ENCODE measurements around the gene SPATA31D1.
"Not testable (repeated sequence)": the region's sequence is repeated elsewhere in the genome, so short reads cannot be mapped to it uniquely, and the experiment has no call there.

SPATA31D1 gene

DNA sequence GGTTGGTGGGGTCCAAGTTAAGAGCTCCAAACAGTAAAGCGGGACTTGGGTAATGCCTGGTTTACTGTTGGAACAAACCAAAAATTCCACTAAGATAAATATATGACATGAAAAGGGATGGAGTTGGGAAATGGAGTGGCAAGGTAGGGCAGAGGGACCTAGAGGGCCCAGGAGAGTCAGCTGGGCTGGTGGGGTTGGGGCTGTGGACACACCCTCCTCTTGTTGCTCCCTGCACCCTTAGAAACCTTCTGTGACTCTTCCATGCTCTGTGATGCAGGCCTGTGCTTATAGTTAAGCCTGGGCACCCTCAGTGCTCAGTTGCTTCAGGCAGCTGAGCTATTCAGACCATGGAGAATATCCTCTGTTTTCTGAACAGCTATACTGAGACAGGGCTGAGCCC lies at the start of gene SPATA31D1:
Gene SPATA31D1, plus strand, starts transcription at position 301 of the 400 bp plus-strand sequence. Its CDS starts 47 bp downstream, at position 348.
- not testable (repeated sequence) for DNase-seq

DNA sequence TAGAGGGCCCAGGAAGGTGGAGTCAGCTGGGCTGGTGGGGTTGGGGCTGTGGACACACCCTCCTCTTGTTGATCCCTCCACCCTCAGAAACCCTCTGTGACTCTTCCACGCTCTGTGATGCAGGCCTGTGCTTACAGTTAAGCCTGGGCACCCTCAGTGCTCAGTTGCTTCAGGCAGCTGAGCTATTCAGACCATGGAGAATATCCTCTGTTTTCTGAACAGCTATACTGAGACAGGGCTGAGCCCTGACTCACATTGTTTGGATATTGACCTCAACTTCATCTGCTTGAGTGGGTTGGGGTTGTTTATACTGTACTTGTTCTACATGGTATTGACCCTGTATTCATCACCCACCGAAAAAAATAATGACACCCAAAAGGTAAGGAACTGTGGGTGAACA lies 45.2 kb upstream of the SPATA31D1 start, which contains the start of gene SPATA31D3:
Gene SPATA31D3, plus strand, starts transcription at position 108 of the 400 bp plus-strand sequence. Its CDS starts 86 bp downstream, at position 194.
- not testable (repeated sequence) for DNase-seq

DNA sequence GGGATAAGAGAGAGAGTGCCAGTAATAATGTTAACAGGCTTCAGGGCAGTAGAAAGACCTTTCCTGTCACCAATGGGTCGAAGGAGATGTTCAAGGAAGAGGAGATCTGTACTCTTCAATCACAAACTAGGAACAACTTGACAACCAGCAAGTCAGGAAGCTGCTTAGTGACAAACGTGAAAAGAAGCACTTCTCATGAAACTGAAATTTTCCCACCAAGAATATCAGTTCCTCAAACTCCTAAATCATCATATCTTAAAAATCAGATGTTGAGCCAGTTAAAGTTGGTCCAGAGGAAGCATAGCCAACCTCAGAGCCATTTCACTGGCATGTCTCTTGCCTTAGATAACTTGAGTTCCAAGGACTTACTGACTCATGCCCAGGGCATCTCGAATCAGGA lies 39.9 kb upstream of the SPATA31D1 start:
- DNase-seq, result not testable (repeated sequence)

DNA sequence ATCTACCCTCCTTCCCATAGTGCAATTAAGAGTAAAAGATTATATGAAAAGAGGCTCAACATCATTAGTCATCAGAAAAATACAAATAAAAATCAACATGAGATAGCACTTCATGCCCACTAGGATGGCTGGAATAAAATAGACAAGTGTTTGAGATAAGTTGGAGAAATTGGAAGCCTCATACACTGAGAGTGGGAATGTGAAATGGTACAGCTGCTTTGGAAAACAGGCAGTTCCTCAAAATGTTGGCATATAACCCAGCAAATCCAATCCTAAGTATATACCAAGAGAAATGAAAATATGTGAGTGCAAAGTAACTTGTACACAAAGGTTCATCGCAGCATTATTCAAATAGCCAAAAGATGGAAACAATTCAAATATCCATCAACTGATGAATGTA lies 35.5 kb upstream of the SPATA31D1 start:
- no peak for DNase-seq

DNA sequence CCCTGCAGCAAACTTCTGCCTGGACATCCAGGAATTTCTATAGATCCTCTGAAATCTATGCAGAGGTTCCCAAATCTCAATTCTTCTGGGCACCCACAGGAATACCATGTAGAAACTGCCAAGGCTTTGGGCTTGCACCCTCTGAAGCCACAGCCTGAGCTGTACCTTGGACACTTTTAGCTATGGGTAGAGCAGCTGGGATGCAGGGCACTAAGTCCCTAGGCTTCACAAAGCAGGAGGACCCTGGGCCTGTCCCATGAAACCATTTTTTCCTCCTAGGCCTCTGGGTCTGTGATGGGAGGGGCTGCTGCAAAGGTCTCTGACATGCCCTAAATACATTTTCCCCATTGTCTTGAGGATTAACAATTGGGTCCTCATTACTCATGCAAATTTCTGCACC lies 32.9 kb upstream of the SPATA31D1 start:
- DNase-seq, result no peak

DNA sequence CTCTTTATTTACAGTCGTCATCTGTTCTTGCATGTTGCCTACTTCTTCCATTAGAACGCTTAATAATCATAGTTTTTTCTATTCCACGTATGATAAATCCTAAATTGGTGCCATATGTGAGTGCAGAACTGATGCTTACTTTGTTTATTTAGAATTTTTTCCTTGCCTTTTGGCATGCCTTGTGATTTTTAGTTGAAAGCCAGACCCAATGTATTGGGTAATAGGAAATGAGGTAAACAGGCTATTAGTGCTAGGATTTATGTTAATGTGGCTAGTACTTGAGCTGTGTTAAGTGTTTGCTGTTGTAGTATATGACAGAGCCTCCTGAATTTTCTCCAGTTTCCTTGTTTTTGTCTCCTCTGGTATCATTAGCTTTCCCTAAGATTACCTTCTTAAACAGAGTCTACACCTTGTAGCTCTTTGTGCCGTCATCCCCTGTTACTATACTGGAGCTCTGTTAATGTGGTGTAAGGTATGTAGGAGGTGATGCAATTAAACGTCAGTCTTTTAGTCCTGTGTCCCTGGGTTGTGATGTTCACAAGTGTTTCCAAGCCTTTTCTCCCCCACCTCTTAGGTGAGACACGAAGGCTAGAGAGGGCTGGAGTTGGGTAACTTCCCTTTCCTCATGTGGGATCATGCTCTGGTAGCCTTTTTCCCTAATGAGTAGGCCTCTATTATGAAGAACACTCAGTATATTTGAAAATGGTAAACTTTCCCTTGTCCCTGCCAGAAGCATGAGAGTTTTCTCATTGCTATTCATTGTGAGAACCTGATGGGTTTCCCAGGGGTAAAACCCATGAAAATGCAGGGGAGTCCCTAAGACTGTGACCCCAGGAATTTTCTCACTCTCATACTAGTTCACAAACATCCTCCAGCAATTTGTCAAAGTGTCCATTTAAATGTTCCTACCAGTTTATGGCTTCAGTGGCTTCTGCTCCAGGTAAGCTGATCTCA lies 24.1 kb upstream of the SPATA31D1 start:
- DNase-seq, result no peak

DNA sequence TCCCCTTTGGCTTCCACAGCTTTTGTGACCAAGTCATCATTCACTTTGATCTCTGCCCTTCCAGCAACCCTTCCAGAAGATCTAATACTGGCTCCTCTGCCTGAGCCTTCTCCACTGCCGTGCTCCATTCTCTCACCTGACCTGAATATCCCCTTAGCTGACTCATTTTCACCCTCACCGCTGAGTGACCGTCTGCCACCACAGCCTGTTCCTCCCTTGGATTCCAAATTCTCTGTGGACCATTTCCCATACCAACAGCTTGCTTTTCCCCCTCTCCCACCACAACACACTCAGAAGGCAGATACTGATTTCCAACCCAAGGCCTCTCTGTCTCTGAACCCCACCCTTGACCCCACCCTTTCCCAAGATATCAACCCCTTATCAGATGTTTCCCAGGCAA lies 20.5 kb upstream of the SPATA31D1 start:
- DNase-seq, result no peak

DNA sequence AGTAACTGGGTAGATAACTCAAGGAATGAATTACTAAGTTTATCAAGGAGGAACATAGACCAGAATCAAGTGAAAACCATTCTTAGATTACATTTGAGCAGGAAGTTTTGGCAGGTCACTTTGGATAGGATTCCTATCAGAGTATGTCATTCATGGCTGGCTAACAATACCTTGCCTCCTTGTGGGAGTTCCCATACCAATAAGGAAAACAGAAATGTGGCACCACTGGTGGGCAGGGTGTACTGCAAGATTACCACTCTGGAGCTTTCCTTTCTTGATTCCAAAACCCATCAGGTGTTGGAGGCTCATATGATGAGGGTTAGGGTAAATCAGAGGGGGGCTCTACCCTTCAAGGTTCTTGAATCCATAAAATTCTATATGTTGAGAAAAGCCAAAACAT lies 18.6 kb upstream of the SPATA31D1 start:
- no peak for DNase-seq

DNA sequence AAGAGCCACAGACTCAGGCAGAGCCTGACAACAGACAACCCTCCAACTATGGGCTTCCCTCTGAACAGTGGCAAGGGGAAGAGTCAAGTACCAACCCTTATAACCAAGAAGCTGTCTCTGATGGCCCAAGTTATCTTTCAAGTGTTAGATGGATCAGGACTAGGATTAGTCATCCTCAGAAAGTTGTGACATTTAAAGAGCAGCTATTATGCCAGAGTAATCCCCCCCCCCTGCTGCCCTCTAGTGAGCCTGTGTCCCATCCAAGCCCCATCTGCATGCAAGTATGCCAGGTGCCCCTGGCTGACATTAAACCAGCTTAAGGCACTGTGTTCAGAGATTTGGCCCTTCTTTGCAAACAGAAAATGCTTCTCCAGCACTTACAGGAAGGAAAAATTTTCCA lies 16.8 kb upstream of the SPATA31D1 start:
- no peak for DNase-seq

DNA sequence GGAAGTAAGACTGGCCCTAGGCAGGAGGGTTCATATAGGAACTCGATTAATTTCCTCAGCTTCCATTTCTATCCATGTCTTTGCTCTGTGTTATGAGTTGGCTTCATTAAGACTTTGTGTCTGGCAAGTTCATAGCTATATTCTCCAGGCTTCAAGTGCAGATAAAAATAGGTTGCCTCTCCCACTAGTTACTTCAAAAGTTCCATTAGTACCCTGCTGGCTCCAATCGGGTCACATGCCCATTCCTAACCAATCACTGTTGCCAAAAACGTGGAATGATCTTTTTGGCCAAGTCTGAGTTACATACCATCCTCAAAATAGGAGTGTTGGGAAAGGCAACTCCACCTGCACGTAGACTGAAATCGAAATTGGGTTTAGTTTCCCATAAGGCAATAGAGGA lies 13.8 kb upstream of the SPATA31D1 start:
- DNase-seq, result no peak

DNA sequence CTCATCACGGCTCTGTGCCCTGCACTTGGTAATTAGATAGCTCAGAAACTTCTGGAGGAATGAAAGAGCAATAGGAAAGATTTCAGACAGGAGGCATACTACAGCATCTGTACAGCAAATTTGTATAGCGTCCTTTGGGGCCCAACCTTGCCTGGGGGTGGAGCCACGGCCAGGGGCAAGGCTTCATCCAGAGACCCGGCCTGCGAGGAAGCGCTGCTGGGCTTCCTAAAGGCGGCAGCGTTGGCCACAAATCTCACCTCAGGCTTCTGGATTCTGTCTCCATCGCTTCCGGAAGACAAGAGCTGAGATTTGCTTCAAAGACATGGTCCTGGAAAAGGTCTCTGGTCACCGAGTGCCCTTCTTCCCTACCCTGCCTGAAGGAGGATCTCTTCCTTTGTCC lies 12.2 kb upstream of the SPATA31D1 start:
- no peak for DNase-seq

DNA sequence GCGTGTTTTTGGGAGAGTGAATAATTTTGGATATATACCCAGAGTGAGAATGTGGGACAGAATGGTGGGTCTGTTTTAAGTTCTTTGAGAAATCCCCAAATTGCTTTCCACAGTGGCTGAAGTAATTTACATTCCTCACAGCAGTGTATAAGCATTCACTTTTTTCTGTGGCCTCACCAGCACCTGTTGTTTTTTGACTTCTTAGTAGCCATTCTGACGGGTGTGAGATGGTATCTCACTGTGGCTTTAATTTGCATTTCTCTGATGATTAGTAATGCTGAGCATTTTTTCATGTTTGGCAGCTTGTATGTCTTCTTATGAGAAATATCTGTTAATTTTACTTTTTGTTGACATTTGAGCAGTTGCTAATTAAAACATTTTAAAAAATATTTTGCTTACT lies 9.4 kb upstream of the SPATA31D1 start:
- peak in 1 of 2 experiments; percentile 40 for DNase-seq

DNA sequence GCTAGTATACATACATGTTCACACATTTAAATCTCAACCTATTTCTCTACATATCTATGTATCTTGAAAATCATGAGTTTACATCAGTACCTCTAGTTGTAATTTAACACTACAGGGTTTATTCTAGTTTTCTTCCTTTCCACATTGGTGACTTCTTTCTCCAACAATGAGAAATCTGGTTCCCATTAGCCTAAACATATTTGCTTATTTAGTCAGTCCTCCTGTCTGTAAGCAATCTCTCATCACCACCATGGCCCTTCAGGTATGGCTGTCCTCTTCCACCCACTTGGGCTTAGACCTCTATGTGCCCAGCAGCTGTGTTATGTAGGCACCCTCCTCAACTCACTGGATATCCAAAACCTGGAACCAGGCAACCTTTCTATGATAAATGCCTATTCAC lies 8.0 kb upstream of the SPATA31D1 start:
- no peak for DNase-seq

DNA sequence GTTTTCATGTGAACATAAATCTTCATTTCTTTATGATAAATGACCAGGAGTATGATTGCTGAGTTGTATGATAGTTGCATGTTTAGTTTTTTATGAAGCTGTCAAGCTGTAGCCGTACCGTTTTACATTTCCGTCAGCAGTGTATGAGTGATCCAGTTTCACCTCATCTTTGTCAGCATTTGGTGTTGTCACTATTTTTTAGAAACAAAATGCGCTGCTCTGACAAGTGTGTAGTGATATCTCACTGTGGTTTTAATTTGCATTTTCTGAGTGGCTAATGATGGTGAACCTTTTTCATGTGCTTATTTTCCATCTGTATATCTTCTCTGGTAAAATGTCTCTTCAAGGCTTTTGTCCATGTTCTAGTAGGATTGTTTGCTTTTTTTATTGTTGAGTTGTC lies 6.7 kb upstream of the SPATA31D1 start:
- peak in 1 of 2 experiments; percentile 1 for DNase-seq

DNA sequence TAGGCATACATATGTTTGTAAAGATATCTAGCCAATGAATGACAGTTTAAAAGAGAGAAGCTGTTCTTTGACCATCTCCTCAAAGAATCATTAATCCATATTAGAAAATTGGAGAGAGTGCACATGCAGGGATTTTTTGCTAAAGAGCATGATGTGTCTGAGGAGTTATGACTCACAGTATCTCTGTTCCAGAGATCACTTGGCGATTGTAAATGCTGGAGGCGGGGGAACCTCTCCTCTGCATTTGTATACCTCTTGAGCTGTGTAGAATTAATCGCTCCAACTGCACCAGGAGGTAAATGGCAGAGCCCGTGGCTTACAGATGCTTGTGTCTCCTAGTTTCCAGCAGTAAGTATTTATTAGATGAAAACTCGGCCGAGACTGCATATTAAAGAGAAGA lies 3.6 kb upstream of the SPATA31D1 start:
- DNase-seq, result no peak

DNA sequence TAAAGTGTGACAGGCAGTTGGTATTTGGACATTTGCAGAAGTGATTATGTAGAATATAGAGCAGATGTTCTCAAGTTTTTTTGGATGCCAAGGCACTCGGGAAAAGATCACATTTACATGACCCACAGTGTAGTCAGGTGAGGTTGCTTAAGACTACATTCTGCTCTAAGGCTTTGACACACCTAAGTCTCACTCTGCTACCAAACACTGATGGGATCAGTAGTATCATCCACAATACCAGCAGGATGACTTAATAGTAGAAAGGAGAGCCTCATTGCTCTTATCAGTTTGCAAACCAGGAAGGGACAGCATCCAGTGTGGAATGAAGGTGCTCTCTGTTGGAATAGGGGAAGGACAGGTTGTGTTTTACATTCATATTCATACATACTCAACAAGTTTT lies 2.5 kb upstream of the SPATA31D1 start:
- no peak for DNase-seq

DNA sequence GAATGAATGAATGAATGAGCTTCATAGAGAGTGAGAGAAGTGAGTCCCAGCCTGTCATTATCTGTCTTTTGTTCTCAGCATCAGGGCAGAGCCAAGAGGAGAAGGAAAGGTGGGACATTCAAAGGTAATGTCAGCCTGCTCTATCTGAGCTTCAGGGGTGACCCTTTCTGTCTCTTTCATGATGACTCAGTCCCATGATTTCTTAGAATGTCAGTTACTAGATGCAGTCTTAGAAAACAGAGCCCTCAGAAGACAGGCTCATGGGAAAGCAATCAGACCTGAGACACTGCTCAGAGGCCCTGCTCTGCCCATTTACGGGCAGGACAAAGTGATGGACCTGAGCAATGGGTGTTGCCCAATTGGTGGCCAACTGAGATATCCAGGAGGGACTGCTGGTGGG lies 1.1 kb downstream of the SPATA31D1 start:
- DNase-seq, result no peak

DNA sequence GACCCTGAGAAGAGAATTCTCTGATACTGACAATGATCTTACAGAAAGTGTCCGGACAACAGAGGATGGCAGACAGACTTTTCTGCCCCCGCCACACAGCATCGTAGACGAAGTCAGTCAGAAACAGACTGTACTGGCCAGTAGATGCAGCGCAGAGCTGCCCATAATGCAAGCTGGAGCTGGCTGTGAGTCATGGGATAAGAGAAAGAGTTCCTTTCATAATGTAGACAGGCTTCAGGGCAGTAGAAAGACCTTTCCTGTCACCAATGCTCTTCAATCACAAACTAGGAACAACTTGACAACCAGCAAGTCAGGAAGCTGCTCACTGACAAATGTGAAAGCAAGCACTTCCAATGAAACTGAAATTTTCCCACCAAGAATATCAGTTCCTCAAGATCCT lies 5.1 kb downstream of the SPATA31D1 start:
- DNase-seq, result no peak

DNA sequence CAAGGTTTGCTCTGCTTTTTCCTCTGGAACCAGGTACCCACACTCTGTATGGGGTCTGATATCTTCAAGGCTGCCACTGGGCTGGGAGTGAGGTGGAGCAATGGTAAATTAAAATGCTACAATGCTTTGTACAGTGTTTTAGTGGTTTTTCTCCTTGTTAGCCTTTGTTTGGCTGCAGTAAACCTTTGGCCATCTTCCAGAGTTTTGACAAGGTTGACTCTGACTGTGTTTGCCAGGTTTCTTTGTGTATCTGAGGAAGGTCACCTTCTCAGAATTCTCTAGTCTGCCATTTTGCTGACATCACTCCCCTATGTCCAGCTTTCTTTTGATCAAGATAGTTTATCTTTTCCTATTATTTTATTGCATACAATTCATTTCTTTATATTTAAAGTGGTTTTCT lies 11.2 kb downstream of the SPATA31D1 start:
- DNase-seq, result no peak

DNA sequence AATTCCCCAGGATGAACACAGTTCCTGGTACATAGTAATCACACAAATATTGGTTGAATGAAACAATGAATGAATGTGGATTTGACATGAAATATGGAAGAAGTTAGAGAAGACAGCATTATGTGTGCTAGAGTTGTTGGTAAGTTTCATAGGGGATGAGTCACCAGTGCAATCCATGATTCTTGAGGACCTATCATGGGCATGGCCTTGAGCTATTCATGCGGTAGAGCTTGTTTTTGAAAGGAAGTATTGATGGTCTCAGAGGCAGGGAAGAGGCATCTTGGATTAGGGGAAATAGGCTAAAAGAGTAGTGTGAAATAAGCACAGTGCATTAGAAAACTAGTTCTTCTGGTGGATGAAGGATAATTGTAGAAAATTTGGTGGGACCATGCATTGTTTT lies 22.1 kb downstream of the SPATA31D1 start:
- no peak for DNase-seq

DNA sequence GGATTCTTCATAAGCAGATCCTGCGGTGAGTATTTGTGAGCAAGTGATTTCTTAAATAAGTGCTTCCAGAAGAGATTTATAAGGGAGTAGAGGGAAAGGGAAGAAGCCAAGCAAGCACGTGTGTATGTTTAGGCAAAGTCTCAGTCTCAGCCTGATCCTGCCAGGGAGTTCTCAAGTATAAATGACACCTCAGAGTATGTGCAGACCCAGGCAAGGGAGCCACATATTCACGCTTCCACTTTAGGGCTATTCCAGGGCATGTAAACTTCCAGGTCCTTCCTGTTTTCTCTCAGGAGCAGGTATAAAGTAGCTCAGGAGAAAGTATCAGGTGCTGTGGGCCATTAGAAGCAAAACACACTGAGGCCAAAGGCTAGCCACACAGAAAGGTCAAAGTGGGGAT lies 22.6 kb downstream of the SPATA31D1 start:
- no peak for DNase-seq

DNA sequence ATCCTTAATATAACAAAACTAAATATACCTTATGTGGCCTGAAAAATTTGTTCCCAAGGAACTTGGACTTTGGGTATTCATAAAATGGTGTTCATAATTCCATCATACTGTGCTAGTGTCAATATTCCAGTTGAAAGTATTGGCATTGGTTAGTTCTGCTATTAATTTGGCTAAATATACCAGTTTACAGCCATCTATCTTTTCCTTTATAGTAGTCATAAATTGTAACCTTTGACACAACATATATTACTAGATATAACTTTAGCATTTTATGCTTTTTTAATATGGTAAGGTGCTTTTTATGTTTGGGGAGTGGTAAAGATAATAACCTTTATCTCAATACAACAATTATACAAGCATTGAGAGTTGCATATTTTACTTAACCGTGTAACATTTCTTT lies 23.7 kb downstream of the SPATA31D1 start:
- no peak for DNase-seq

DNA sequence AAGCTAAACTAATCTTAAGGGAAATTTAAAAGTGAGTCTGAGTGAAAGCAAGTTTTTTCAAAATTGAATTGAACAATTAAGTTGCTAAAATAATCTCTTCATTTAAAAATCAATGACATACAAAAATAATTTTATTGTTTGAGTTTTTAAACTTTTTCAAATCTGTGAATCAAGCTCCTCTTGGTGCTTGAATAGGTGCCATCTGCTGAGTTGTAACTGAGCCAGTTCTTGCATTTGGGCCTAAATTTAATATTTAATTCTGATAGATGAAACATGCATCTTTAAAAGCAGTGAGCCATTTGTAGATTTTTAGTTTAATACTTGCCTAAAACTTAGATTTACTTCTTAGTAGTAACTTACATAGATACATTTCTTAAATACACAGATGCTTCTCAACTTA lies 31.8 kb downstream of the SPATA31D1 start:
- DNase-seq, result no peak

DNA sequence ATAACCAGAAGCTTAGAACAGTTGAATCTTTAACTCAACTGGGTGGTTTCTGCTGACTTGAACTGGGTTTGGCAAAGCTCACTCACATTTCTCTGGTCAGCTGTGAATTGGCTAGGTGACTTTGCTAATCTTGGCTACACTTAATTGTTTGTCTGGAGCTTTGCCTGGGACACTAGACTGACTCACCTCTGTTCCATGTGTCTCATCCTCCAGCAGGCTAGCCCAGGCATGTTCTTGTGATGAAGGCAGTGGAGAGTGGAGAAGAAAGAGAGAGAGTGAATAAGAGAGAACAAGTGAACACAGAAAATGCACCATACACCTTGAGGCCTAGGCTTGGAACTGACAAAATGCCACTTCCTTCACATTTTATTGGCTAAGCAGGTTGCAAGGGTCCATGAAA lies 32.6 kb downstream of the SPATA31D1 start:
- DNase-seq, result no peak

DNA sequence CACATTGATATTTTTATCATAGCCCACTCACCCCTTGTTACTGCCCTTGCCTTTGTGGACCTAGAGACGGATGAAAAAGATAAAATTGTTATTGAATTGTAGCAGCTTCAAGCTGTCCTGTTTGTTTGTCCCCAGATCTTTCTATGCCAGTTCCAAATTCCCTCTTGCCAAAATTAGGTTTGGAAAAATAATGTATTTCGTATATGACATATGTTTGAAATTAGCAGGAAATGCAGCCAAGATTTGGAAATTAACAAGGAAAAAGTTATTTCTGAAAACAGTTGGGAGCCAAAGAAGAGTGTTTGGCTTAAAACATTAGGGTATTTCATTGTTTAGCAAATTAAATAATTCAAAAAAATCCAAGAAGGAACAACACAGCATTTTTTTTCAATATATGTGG lies 33.5 kb downstream of the SPATA31D1 start:
- no peak for DNase-seq

Data from NCI-H526 (cell line).